Activated CD8-positive, alpha-beta memory T cell treated with anti-CD3 and anti-CD28 coated beads for 36 hours (primary cell): ENCODE measurements around the gene PARD6B. TPM values are rescaled to one million over a fixed set of nuclear protein-coding genes. Genes with fewer than 3 reads are reported as not detected.

Experiments used
- CTCF ChIA-PET: fragments of 350-600 bp; sonication (Branson Sonifier 250); formaldehyde crosslinking; loops from one replicate; lab custom pipeline; 2021; ENCODE audit warnings: antibody characterized with exemption; lab: Charles Lee
- POLR2A ChIA-PET: fragments of 350-600 bp; sonication (Branson Sonifier 250); formaldehyde crosslinking; loops from one replicate; lab custom pipeline; 2021; ENCODE audit warnings: antibody characterized with exemption; lab: Charles Lee
- total RNA-seq, 2 experiments: library from RNA; stranded (reverse); gene quantifications; one replicate each; pipeline ENCODE4 v1.2.3, GENCODE V29; 2021

PARD6B gene
- total RNA-seq, 2 experiments from 2014 or later, result 5.2 to 5.7 TPM

- POLR2A ChIA-PET, result no interaction called here
- CTCF ChIA-PET, result interaction anchor here (1.2 kb wide), 1 partner anchor 91 kb away, joined by 3 read pairs; no protein-coding TSS in a partner anchor
Measured at GRCh38 chr20:50786703-50787102, 55.3 kb downstream of the PARD6B start.

DNA sequence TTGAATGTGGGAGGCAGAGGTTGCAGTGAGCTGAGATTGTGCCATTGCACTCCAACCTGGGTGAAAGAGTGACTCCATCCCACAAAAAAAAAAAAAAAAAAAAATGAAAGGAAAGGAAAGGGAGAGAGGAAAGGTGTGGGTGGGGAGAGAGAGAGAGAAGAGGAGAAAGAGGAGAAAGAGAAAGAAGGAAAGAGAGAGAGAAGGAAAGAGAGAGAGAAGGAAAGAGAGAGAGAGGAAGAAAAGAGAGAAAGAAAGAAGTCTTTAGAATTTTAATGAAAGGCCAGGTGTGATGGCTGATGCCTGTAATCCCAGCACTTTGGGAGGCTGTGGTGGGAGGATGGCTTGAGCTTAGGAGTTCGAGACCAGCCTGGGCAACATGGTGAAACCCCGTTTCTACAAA is 55.8 kb downstream of the PARD6B start:
- CTCF ChIA-PET, result interaction anchor here (1.2 kb wide), 1 partner anchor 91 kb away, joined by 3 read pairs; no protein-coding TSS in a partner anchor
- POLR2A ChIA-PET, result no interaction called here

DNA sequence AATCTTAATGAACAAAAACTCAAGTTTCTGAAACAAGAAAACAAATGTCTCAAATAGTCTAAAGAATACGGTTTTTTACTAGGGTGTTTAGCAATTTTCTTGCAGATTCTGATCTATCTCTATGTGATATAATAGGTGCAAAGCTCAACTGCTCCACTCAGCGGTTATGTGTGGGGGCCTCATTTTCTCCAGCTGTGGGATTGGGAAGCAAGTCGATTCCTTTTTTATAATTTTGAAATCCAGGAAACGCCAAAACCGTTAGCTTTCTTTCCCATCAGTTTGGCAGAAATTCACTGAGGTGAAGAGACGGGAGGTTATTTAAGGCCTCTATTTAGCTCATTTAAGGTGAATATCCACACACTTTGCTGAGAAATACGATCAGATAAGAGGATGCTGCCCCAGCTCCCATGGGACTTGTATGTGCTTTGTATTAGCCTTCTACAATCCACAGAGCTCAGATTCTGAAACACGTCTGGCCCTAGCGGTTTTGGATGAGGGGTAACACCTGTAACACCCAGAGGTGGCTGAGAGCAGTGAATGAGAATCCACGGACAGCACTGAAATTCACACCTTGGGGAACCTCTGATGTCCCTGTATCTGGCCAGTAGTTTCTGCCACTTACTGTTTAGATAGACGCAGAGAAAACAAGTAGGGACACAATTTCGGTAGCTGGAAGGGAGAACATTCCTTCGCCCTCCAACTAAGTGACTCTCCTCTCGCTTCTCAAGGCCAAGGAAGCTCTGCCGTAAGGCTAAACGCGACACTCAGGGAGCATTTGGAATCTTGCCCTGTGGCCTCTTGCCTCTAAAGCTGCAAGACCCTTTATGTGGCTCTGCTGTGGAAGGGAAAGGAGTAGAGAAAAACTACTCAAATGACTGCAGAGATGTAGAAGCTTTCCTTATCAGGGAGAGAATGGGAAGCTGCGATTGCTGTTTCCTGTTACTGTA is 56.9 kb downstream of the PARD6B start:
- ChIA-PET CTCF (interaction anchor here (0.5 kb wide), 1 partner anchor 19 kb away, joined by 3 read pairs; no protein-coding TSS in a partner anchor), POLR2A (interaction anchor here (0.5 kb wide), 1 partner anchor 169 kb away, joined by 3 read pairs; no protein-coding TSS in a partner anchor)

DNA sequence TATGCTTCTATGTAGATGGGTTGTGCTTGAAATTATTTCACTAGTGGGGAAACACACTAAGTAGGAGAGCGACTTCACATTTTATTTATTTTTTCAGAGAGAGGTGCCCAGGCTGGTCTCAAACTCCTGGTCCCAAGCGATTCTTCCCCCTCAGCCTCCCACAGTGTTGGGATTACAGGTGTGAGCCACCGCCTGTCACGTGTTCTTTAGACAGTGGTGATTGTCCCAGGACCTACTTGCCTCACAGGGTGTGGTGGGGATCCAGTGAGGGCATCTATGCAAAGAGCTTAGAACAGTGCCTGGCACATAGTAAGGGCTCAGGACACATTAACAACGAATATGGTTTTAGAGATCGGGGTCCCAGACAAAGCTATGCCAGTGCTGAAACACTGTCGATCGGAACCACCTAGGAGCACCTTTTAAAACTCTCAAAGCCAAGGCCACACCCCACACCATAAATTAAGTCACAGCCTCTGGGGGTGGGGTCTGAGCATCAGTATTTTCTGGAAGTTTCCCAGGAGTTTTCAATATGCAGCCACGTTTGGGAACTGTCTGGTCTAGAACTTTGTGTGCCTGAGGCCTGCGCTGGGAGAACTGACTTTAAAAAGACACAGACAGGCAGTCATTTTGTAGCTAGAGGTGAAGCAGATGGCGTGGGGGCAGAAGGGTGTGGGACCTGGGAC is 58.7 kb downstream of the PARD6B start:
- CTCF ChIA-PET, result interaction anchor here (0.6 to 1.8 kb wide), 13 partner anchors 9 to 811 kb away, joined by 3 to 9 read pairs (median 4); partner anchors contain the start of gene ADNP
- POLR2A ChIA-PET, result interaction anchor here (1.3 to 1.8 kb wide), 3 partner anchors 131 to 168 kb away, joined by 3 to 7 read pairs (median 4); partner anchors contain the start of genes ADNP, DPM1 and MOCS3

DNA sequence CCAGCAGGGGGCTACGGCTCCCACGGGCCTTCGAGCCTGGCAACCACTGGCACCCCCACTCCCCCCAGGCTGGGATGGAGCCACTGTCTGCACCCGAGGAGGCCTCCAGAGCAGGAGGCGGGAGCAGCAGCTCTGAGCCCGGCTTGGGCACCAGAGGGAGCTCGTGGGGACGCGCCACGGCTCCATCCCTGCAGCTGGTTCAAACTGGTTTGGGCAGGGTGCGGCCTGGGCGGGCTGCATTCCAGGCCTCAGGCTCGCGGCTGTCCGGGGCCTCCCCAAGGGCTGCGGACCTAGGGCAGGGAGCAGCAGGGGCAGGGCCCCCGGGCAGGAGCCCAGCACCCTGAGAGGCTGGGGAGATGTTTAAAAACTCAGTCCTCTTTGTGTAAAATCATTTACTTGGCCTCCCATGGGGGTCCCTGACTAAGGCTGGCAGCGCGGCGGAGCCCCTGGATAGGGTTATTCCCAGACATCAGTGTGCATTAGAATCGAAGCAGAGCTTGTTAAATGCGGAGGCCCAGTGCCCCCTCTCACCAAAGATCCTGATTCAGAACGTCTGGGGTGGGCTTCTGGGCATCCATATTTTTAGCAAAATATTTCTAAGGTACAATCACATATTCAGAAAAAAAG is 59.4 kb downstream of the PARD6B start:
- CTCF ChIA-PET, result interaction anchor here (0.8 to 1.8 kb wide), 13 partner anchors 9 to 811 kb away, joined by 3 to 9 read pairs (median 4); partner anchors contain the start of gene ADNP
- POLR2A ChIA-PET, result interaction anchor here (1.3 to 1.8 kb wide), 3 partner anchors 130 to 168 kb away, joined by 3 to 7 read pairs (median 4); partner anchors contain the start of genes ADNP, DPM1 and MOCS3

DNA sequence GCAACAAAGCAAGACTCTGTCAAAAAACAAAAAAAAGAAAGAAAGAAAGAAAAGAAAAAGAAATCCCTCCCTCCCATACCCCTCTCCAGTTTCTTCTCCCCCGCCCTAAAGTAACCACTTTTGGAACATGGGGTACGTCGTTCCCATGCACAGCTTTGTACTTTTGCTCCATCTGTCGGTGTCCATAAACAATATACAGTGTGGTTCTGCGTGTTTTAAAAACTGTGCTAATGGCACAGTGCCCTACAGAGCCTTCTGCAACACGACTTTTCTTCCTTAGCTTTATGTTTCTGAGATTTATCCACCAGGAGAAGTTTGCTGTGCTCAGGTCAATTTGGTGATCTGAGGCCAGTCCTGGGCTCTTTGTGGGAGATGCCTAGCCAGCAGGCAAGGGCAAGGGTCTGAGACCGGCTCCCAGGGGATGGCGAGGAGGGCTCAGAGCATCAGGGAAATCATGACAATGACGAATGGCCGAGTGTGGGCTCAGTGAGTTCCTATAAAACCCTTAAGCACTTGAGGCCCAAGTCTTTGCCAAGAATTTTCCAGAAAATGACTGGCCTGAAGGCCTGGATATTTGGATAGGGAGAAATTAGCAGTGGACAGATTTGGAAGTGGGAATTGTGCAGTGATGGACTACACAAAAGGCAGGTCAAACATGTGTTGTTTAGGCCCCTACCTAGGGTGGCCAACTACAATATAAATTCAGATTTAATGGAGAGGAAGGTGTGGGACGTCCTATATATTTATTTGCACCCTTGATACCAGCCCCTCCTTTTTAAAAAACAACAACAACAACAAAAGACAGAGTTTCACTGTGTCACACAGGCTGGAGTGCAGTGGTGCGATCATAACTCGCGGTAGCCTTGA is 61.6 kb downstream of the PARD6B start:
- ChIA-PET CTCF (interaction anchor here (0.6 to 5.4 kb wide), 23 partner anchors 10 to 1766 kb away, joined by 3 to 106 read pairs (median 4); partner anchors contain the start of gene ADNP), POLR2A (interaction anchor here (0.6 to 2.2 kb wide), 5 partner anchors 23 to 165 kb away, joined by 3 to 20 read pairs (median 3); partner anchors contain the start of genes ADNP and DPM1)

GRCh38 chr20:50793575-50794016 is 62.2 kb downstream of the PARD6B start:
- CTCF ChIA-PET, result interaction anchor here (0.6 to 5.4 kb wide), 28 partner anchors 10 to 1766 kb away, joined by 3 to 106 read pairs (median 4); partner anchors contain the start of gene ADNP
- POLR2A ChIA-PET, result interaction anchor here (0.6 to 2.2 kb wide), 5 partner anchors 23 to 164 kb away, joined by 3 to 20 read pairs (median 3); partner anchors contain the start of genes ADNP and DPM1

DNA sequence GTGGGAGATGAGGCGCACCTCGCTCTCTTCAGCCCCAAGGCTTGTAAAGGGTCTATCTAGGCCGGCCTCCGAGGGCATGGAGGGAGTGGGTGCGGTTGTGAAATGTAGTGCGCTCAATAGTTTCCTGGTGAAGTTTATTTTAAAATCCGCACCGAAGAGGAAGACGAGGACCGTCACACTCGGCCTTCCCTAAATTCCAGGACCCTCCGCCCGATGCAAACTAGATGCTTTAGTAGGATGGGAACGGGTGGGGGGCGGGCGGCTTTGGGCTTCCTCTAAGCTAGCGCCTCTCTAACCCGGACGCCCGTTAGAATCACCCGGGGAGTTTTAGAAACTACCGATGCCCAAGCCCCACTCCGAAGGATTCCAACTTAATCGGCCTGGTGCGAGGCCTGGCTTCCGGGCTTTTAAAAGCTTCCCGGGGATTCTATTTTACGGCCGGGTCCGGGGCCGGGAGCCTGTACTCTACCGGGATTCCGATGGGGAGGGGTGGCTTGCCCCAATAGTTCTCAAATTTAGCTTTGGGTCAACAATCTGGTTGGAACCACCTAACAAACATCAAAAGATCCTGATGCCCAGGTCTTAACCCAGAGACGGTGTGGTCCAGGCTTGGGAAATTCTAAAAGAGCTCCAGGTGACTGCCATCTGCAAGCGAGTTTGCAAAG is 62.9 kb downstream of the PARD6B start:
- CTCF ChIA-PET, result interaction anchor here (0.6 to 5.4 kb wide), 37 partner anchors 10 to 479 kb away, joined by 3 to 106 read pairs (median 4); partner anchors contain the start of genes ADNP, DPM1 and MOCS3
- POLR2A ChIA-PET, result interaction anchor here (1.0 to 2.2 kb wide), 6 partner anchors 64 to 734 kb away, joined by 3 to 20 read pairs (median 10); partner anchors contain the start of genes ADNP, DPM1 and MOCS3

DNA sequence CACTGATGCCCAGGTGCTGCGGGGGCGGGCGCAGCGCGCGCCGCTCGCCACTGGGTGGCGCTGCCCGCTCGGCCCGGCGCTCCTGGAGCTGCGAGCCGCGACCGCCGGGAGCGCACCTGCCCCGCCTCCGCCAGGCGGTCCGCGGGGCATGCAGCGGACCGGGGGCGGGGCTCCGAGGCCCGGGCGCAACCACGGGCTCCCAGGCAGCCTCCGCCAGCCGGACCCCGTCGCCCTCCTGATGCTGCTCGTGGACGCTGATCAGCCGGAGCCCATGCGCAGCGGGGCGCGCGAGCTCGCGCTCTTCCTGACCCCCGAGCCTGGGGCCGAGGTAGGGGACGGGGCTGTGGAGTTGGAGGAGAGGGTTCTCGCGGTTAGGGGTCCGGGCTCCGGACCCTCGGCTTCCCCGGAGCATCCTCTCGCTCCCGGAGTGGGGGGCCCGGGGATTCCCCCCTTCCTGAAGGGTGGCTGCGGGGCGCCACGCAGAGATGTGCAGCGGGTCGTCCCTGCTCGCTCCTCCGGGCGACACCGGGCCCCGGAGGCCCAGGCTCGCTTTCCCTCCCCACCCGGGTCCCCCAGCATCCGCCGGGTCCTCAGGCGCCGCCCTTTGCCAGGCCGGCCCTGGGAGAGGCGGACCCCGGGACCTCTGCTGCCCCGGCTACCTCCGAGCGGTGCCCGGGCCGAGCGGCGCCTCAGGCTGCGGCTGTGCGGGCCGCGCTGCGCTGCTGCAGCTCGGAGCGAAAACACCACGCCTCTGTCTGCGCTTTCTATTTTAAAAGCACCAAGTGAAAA is 63.7 kb downstream of the PARD6B start, which contains the start of gene BCAS4:
TSS of gene BCAS4 (plus strand) at position 216 of the 789 bp plus-strand sequence. CDS start at position 239, 23 bp downstream.
- ChIA-PET CTCF (interaction anchor here (0.6 to 5.4 kb wide), 32 partner anchors 9 to 198 kb away, joined by 3 to 106 read pairs (median 4); partner anchors contain the start of genes ADNP, DPM1 and MOCS3), POLR2A (interaction anchor here (1.0 to 2.2 kb wide), 6 partner anchors 64 to 734 kb away, joined by 3 to 20 read pairs (median 10); partner anchors contain the start of genes ADNP, DPM1 and MOCS3)

GRCh38 chr20:50797142-50797541 is 65.8 kb downstream of the PARD6B start:
- ChIA-PET CTCF (interaction anchor here (0.9 to 5.4 kb wide), 2 partner anchors 18 to 132 kb away, joined by 3 to 106 read pairs; partner anchors contain the start of gene ADNP), POLR2A (no interaction called here)

- ChIA-PET POLR2A (no interaction called here), CTCF (interaction anchor here (1.0 kb wide), 1 partner anchor 23 kb away, joined by 3 read pairs; no protein-coding TSS in a partner anchor)
Measured at GRCh38 chr20:50798650-50799049, 67.3 kb downstream of the PARD6B start.

GRCh38 chr20:50799176-50799889 is 68.0 kb downstream of the PARD6B start:
- ChIA-PET POLR2A (no interaction called here), CTCF (interaction anchor here (1.0 kb wide), 1 partner anchor 23 kb away, joined by 3 read pairs; no protein-coding TSS in a partner anchor)

DNA sequence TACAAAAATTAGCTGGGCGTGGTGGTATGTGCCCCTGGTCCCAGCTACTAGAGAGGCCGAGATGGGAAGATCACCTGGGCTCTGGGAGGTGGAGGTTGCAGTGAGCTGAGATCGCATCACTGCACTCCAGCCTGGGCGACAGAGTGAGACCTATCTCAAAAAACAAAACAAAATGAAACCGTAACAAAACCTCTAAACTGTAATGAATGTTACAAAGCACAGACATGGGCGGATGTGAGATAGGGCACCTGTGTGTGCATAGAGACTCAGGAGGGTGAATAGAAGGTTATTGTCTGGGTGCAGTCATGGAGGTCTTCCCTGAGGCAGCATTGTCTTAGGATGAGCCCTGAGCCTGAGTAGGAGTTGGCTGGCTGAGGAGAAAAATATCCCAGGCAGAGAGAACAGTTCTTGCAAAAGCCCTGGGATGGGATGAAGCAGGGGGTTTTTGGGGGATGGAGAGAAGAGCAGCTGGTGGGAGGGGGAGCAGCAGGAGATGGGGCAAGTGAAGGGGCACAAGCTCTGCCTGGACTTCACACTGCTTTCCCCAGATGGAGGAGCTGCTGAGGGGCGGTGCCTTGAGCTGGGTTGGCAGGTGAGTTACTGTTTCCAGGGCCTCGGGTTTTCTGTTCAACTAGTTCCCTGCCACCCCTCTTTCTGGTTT is 68.6 kb downstream of the PARD6B start:
- CTCF ChIA-PET, result interaction anchor here (0.6 to 1.0 kb wide), 2 partner anchors 22 to 1397 kb away, joined by 3 to 4 read pairs; no protein-coding TSS in a partner anchor
- POLR2A ChIA-PET, result no interaction called here
